ENCODE results near the gene HNF1A. TPM values are rescaled to one million over a fixed set of nuclear protein-coding genes. Genes with fewer than 3 reads are reported as not detected.

HNF1A gene
- total RNA-seq, 1 donor from 2014 or later = not detected

- FAIRE-seq = no peak
- no peaks in the 10 kb centered on the region for H3K27me3 ChIP-seq (ENCODE audit: control insufficient read depth, insufficient read depth, low read length)
- H3K4me3 ChIP-seq (ENCODE audit: low read depth, low read length) = no peak overlapping the region
- TF ChIP-seq CTCF (IDR thresholded peaks at IDR 0.05; ENCODE audit: insufficient read depth, low read length, severe bottlenecking) = no peak
- no peak for DNase-seq (ENCODE audit: low read depth)
- peaks cover 6% of the 10 kb centered on the region for H3K36me3 ChIP-seq (ENCODE audit: control insufficient read depth, insufficient read depth, low read length)
Measured at GRCh38 chr12:121011820-121012219, 33.5 kb downstream of the HNF1A start.

- no peak for FAIRE-seq
- TF ChIP-seq CTCF (IDR thresholded peaks at IDR 0.05; ENCODE audit: insufficient read depth, low read length, severe bottlenecking) = no peak
- no peak overlapping the region for H3K4me3 ChIP-seq (ENCODE audit: low read depth, low read length)
- peaks cover 6% of the 10 kb centered on the region for H3K36me3 ChIP-seq (ENCODE audit: control insufficient read depth, insufficient read depth, low read length)
- DNase-seq (ENCODE audit: low read depth) = no peak
- H3K27me3 ChIP-seq (ENCODE audit: control insufficient read depth, insufficient read depth, low read length) = no peaks in the 10 kb centered on the region
Measured at GRCh38 chr12:121013715-121014114, 35.4 kb downstream of the HNF1A start.

GRCh38 chr12:121015825-121016766 is 37.8 kb downstream of the HNF1A start, which contains the start of gene C12orf43:
TSS of gene C12orf43 (minus strand) at chr12:121016487. CDS start at chr12:121016474, 13 bp downstream.
- DNase-seq (ENCODE audit: low read depth) = peak; percentile 85
- Histone ChIP-seq H3K27me3 (ENCODE audit: control insufficient read depth, insufficient read depth, low read length) (no peaks in the 10 kb centered on the region), H3K4me3 (ENCODE audit: low read depth, low read length) (peak within 1 kb of the TSS; percentile 89), H3K36me3 (ENCODE audit: control insufficient read depth, insufficient read depth, low read length) (no peaks in the 10 kb centered on the region)
- no peak for TF ChIP-seq CTCF (IDR thresholded peaks at IDR 0.05; ENCODE audit: insufficient read depth, low read length, severe bottlenecking)
- no peak for FAIRE-seq

- H3K27me3 ChIP-seq (ENCODE audit: control insufficient read depth, insufficient read depth, low read length) = no peaks in the 10 kb centered on the region
- no peak overlapping the region for H3K4me3 ChIP-seq (ENCODE audit: low read depth, low read length)
- FAIRE-seq (no peak), DNase-seq (ENCODE audit: low read depth) (no peak)
- no peak for TF ChIP-seq CTCF (IDR thresholded peaks at IDR 0.05; ENCODE audit: insufficient read depth, low read length, severe bottlenecking)
- H3K36me3 ChIP-seq (ENCODE audit: control insufficient read depth, insufficient read depth, low read length) = no peaks in the 10 kb centered on the region
Measured at GRCh38 chr12:121017966-121018491, 39.7 kb downstream of the HNF1A start.

- no peak for FAIRE-seq
- Histone ChIP-seq H3K27me3 (ENCODE audit: control insufficient read depth, insufficient read depth, low read length) (no peaks in the 10 kb centered on the region), H3K36me3 (ENCODE audit: control insufficient read depth, insufficient read depth, low read length) (no peaks in the 10 kb centered on the region), H3K4me3 (ENCODE audit: low read depth, low read length) (no peak overlapping the region)
- no peak for DNase-seq (ENCODE audit: low read depth)
- TF ChIP-seq CTCF (IDR thresholded peaks at IDR 0.05; ENCODE audit: insufficient read depth, low read length, severe bottlenecking) = no peak
Measured at GRCh38 chr12:121018860-121019617, 40.7 kb downstream of the HNF1A start.

All from bronchial epithelial cell (primary cell).